ENCODE results near the gene ACIN1. TPM values are rescaled to one million over a fixed set of nuclear protein-coding genes. Genes with fewer than 3 reads are reported as not detected.

ACIN1 gene
- total RNA-seq, 2 donors from 2014 or later = 314 to 367 TPM

- TF ChIP-seq CTCF (conservative IDR thresholded peaks at IDR 0.05) = no peak
- no peak overlapping the region for H3K4me3 ChIP-seq (ENCODE audit: low read length)
- peaks cover 54% of the 10 kb centered on the region for H3K4me1 Mint-ChIP-seq
- peaks cover 12% of the 10 kb centered on the region for H3K4me1 ChIP-seq (ENCODE audit: control insufficient read depth, insufficient read depth, low read length)
- H3K9me3 ChIP-seq (ENCODE audit: control insufficient read depth, low read length) = no peaks in the 10 kb centered on the region
- H3K9me3 Mint-ChIP-seq = no peaks in the 10 kb centered on the region
- H3K9ac ChIP-seq (ENCODE audit: extremely low read depth, low read length, poor library complexity, severe bottlenecking) = no peak overlapping the region
- no peaks in the 10 kb centered on the region for H3K36me3 ChIP-seq (ENCODE audit: control insufficient read depth, insufficient read depth, low read length)
- WGBS, 2 experiments (ENCODE audit: insufficient coverage in 1 of 2, insufficient read length in 1 of 2) = 74 to 85% methylated on average over 9 to 16 of the region's 16 CpGs
- H3K27me3 Mint-ChIP-seq (ENCODE audit: insufficient read depth) = peaks cover 13% of the 10 kb centered on the region
- no peaks in the 10 kb centered on the region for H3K36me3 Mint-ChIP-seq (ENCODE audit: low read depth)
- DNase-seq = peak; percentile 68
- no peak overlapping the region for H3K27ac Mint-ChIP-seq
- H3K4me3 Mint-ChIP-seq = no peak overlapping the region
- H3K27me3 ChIP-seq (ENCODE audit: control insufficient read depth, insufficient read depth, low read length, poor library complexity, severe bottlenecking) = no peaks in the 10 kb centered on the region
- H3K27ac ChIP-seq (ENCODE audit: low read depth, low read length) = no peak overlapping the region
Measured at GRCh38 chr14:23119363-23120327, 24.7 kb upstream of the ACIN1 start.

GRCh38 chr14:23118506-23119362 lies 23.8 kb upstream of the ACIN1 start, which contains the start of gene CEBPE:
TSS of gene CEBPE (minus strand) at chr14:23119255. CDS start at chr14:23119091, 164 bp downstream.
- Histone ChIP-seq H3K9ac (ENCODE audit: extremely low read depth, low read length, poor library complexity, severe bottlenecking) (no peak within 1 kb of the TSS), H3K36me3 (ENCODE audit: control insufficient read depth, insufficient read depth, low read length) (no peaks in the 10 kb centered on the region), H3K9me3 (ENCODE audit: control insufficient read depth, low read length) (no peaks in the 10 kb centered on the region), H3K4me3 (ENCODE audit: low read length) (no peak within 1 kb of the TSS), H3K4me1 (ENCODE audit: control insufficient read depth, insufficient read depth, low read length) (peaks cover 12% of the 10 kb centered on the region), H3K27ac (ENCODE audit: low read depth, low read length) (no peak within 1 kb of the TSS), H3K27me3 (ENCODE audit: control insufficient read depth, insufficient read depth, low read length, poor library complexity, severe bottlenecking) (no peaks in the 10 kb centered on the region)
- Mint-ChIP-seq H3K36me3 (ENCODE audit: low read depth) (no peaks in the 10 kb centered on the region), H3K9me3 (no peaks in the 10 kb centered on the region), H3K27ac (no peak within 1 kb of the TSS), H3K4me1 (peaks cover 54% of the 10 kb centered on the region), H3K4me3 (no peak within 1 kb of the TSS), H3K27me3 (ENCODE audit: insufficient read depth) (peaks cover 18% of the 10 kb centered on the region)
- no peak for DNase-seq
- TF ChIP-seq CTCF (conservative IDR thresholded peaks at IDR 0.05) = no peak
- WGBS, 2 experiments (ENCODE audit: insufficient coverage in 1 of 2, insufficient read length in 1 of 2) = 92 to 93% methylated on average over 14 to 32 of the region's 32 CpGs

- Histone ChIP-seq H3K36me3 (ENCODE audit: control insufficient read depth, insufficient read depth, low read length) (no peaks in the 10 kb centered on the region), H3K27ac (ENCODE audit: low read depth, low read length) (no peak overlapping the region), H3K9me3 (ENCODE audit: control insufficient read depth, low read length) (no peaks in the 10 kb centered on the region), H3K9ac (ENCODE audit: extremely low read depth, low read length, poor library complexity, severe bottlenecking) (no peak overlapping the region), H3K4me1 (ENCODE audit: control insufficient read depth, insufficient read depth, low read length) (peaks cover 12% of the 10 kb centered on the region), H3K4me3 (ENCODE audit: low read length) (no peak overlapping the region), H3K27me3 (ENCODE audit: control insufficient read depth, insufficient read depth, low read length, poor library complexity, severe bottlenecking) (no peaks in the 10 kb centered on the region)
- no peaks in the 10 kb centered on the region for H3K36me3 Mint-ChIP-seq (ENCODE audit: low read depth)
- TF ChIP-seq CTCF (conservative IDR thresholded peaks at IDR 0.05) = no peak
- peak; percentile 47 for DNase-seq
- peaks cover 57% of the 10 kb centered on the region for H3K4me1 Mint-ChIP-seq
- H3K27ac Mint-ChIP-seq = no peak overlapping the region
- H3K4me3 Mint-ChIP-seq = no peak overlapping the region
- no peaks in the 10 kb centered on the region for H3K9me3 Mint-ChIP-seq
- 95 to 96% methylated on average over 25 to 32 of the region's 32 CpGs for WGBS, 2 experiments (ENCODE audit: insufficient coverage in 1 of 2, insufficient read length in 1 of 2)
- H3K27me3 Mint-ChIP-seq (ENCODE audit: insufficient read depth) = peaks cover 18% of the 10 kb centered on the region
Measured at GRCh38 chr14:23117371-23118020, 22.6 kb upstream of the ACIN1 start.

Data from endodermal cell (in vitro differentiated cells).